Loucy (cell line): Measurements from ENCODE around the gene EXOC2.

Source experiments
- CTCF ChIP-seq: fragments of 200-600 bp; sonication (generic); conservative IDR thresholded peaks from 2 replicates; pipeline ENCODE4 v1.5.1; 2014; ENCODE audit warnings: mild to moderate bottlenecking, antibody characterized with exemption, low read length
- EZH2phosphoT487 ChIP-seq: fragments of 200-600 bp; IDR thresholded peaks from 2 replicates; pipeline ENCODE4 v1.6.1; 2018; ENCODE audit warnings: antibody characterized with exemption, mild to moderate bottlenecking, moderate library complexity, borderline replicate concordance

- TF ChIP-seq CTCF (no peak), EZH2phosphoT487 (no peak)
Measured at GRCh38 chr6:489762-490161, 203.2 kb downstream of the EXOC2 start.
